ENCODE results near the gene LRFN4.
A peak's percentile ranks its signal among the peaks of the same experiment; 100 is the strongest.

LRFN4 gene

GRCh38 chr11:66840317-66841091 lies 16.4 kb upstream of the LRFN4 start:
- no peaks in the 10 kb centered on the region for H3K27me3 Mint-ChIP-seq
- H3K27ac Mint-ChIP-seq, result peak overlapping the region; percentile 74 to 98
- peaks cover 42 to 46% of the 10 kb centered on the region in 2 donors for H3K4me1 Mint-ChIP-seq (ENCODE audit: low read depth in 2 of 2)
- H3K4me3 Mint-ChIP-seq, result no peak overlapping the region
- peaks cover 30% of the 10 kb centered on the region for H3K36me3 Mint-ChIP-seq (ENCODE audit: insufficient read depth)
- ATAC-seq (replicated peaks) (no peak), DNase-seq (no peak)
- no peaks in the 10 kb centered on the region for H3K9me3 Mint-ChIP-seq

DNA sequence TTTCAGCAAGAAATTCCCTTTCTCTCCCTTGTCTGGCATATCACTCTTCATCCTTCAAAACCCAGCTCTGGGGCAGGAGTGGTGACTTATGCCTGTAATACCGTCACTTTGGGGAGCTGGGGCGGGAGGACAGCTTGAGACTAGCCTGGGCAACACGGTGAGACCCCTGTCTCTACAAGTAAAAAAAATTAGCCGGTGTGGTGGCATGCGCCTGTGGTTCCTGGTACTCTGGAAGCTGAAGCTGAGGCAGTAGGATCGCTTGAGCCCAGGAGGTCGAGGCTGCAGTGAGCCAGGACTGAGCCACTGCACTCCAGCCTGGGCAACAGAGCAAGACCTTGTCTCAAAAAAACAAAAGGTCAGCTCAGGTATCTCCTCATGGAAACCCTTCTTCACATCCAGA lies 15.0 kb upstream of the LRFN4 start:
- no peak for ATAC-seq (replicated peaks)
- Mint-ChIP-seq H3K4me1 (ENCODE audit: low read depth in 2 of 2) (peaks cover 42 to 46% of the 10 kb centered on the region in 2 donors), H3K36me3 (ENCODE audit: insufficient read depth) (peaks cover 40% of the 10 kb centered on the region), H3K27ac (peak overlapping the region; percentile 98), H3K9me3 (no peaks in the 10 kb centered on the region), H3K27me3 (no peaks in the 10 kb centered on the region), H3K4me3 (peak overlapping the region; percentile 97)
- no peak for DNase-seq

DNA sequence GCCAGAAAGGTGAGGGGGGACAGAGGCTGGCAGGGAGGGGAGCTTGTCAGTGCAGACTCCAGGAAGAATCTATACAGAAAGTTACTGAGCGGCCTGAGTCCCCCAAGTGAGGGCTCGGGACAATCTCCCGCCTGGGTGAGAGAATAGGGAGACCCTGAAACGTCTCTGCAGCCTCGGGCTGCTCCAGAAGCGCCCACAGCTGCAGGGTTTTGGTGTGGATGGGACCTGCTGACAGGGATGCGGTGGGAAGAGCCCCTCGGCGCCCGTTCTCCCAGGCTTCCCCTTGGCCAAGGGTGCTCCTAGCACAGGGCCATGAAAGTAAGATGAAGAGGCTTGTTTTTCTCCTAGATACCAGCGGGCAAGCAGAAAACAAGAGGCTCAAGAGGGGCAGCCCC lies 14.4 kb upstream of the LRFN4 start:
- peak overlapping the region; percentile 98 for H3K27ac Mint-ChIP-seq
- no peaks in the 10 kb centered on the region for H3K9me3 Mint-ChIP-seq
- no peaks in the 10 kb centered on the region for H3K27me3 Mint-ChIP-seq
- H3K36me3 Mint-ChIP-seq (ENCODE audit: insufficient read depth), result peaks cover 36% of the 10 kb centered on the region
- no peak for ATAC-seq (replicated peaks)
- peak overlapping the region; percentile 97 for H3K4me3 Mint-ChIP-seq
- no peak for DNase-seq
- H3K4me1 Mint-ChIP-seq (ENCODE audit: low read depth in 2 of 2), result peaks cover 42 to 46% of the 10 kb centered on the region in 2 donors

DNA sequence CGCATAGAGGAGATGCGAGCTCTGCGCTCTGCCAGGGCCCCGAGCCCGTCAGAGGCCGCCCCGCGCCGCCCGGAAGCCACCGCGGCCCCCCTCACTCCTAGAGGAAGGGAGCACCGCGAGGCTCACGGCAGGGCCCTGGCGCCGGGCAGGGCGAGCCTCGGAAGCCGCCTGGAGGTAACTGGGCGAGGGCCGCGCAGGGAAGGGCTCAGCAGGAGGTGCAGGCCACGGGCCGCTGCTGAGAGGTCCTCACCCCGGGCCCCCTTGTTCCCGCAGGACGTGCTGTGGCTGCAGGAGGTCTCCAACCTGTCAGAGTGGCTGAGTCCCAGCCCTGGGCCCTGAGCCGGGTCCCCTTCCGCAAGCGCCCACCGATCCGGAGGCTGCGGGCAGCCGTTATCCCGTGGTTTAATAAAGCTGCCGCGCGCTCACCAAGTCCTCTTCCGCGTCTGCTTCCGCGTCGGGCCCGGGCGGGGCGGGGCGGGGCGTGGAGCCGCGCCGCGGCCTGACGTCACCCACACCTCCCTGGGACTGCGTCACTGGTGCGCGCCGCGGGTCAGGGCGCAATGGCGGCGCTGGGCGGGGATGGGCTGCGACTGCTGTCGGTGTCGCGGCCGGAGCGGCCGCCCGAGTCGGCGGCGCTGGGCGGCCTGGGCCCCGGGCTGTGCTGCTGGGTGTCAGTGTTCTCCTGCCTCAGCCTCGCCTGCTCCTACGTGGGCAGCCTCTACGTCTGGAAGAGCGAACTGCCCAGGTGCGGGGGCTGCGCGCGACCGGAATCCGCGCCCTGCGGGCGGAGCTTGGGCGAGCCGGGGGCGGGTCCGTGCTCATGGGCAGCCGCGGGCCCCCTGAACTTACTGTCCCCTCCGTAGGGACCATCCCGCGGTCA lies 13.7 kb upstream of the LRFN4 start, which contains the start of gene RCE1:
RCE1 (plus strand) TSS at position 546 of the 880 bp plus-strand sequence; CDS start at position 561, 15 bp downstream.
- H3K4me3 Mint-ChIP-seq, result peak within 1 kb of the TSS; percentile 97
- peaks cover 35% of the 10 kb centered on the region for H3K36me3 Mint-ChIP-seq (ENCODE audit: insufficient read depth)
- H3K27ac Mint-ChIP-seq, result peak within 1 kb of the TSS; percentile 98
- ATAC-seq (replicated peaks) (peak; percentile 89), DNase-seq (peak; percentile 83 to 92 (median 89))
- no peaks in the 10 kb centered on the region for H3K27me3 Mint-ChIP-seq
- no peaks in the 10 kb centered on the region for H3K9me3 Mint-ChIP-seq
- H3K4me1 Mint-ChIP-seq (ENCODE audit: low read depth in 2 of 2), result peaks cover 41 to 46% of the 10 kb centered on the region in 2 donors

GRCh38 chr11:66843776-66844495 lies 12.9 kb upstream of the LRFN4 start:
- DNase-seq, result no peak
- Mint-ChIP-seq H3K4me3 (peak overlapping the region; percentile 97), H3K36me3 (ENCODE audit: insufficient read depth) (peaks cover 36% of the 10 kb centered on the region), H3K4me1 (ENCODE audit: low read depth in 2 of 2) (peaks cover 40 to 45% of the 10 kb centered on the region in 2 donors), H3K9me3 (no peaks in the 10 kb centered on the region), H3K27me3 (no peaks in the 10 kb centered on the region), H3K27ac (peak overlapping the region; percentile 98)
- no peak for ATAC-seq (replicated peaks)

GRCh38 chr11:66844496-66845142 lies 12.2 kb upstream of the LRFN4 start:
- H3K27me3 Mint-ChIP-seq, result no peaks in the 10 kb centered on the region
- peak overlapping the region; percentile 98 for H3K27ac Mint-ChIP-seq
- peak overlapping the region; percentile 97 for H3K4me3 Mint-ChIP-seq
- no peaks in the 10 kb centered on the region for H3K9me3 Mint-ChIP-seq
- H3K36me3 Mint-ChIP-seq (ENCODE audit: insufficient read depth), result peaks cover 38% of the 10 kb centered on the region
- ATAC-seq (replicated peaks) (no peak), DNase-seq (no peak)
- peaks cover 34 to 39% of the 10 kb centered on the region in 2 donors for H3K4me1 Mint-ChIP-seq (ENCODE audit: low read depth in 2 of 2)

DNA sequence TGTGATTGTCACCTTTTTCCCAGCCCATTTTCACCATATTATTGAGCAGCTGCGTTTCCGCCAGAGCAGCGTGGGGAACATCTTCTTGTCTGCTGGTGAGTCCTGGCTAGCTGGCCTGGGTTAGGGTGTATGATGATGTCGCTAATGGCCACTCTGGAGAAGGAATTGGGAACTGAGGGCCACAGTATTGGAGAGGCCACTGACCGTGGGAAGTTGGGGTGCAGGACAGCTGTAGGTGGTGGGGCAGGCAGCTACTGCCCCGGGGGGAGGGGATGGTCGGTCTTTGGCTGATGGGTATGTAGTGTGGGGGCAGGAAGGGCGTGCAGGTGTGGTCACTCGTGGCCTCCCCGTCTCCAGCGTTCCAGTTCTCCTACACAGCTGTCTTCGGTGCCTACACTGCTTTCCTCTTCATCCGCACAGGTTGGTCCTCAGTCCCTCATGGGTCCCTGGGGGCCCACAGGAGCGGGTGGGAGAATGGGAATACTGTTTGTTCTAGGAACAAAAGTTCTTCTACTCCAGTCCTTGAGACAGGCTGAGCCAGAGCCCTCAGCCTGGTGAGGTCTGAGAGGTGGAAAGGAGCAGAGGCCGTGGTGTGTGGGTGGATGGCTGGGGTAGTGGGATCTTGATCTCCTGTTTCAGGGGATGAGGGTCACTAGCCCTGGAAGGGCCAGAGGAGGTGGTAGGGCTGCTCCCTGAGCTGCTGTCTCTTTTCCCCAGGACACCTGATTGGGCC lies 11.6 kb upstream of the LRFN4 start:
- H3K27ac Mint-ChIP-seq, result peak overlapping the region; percentile 98
- H3K4me1 Mint-ChIP-seq (ENCODE audit: low read depth in 2 of 2), result peaks cover 29 to 36% of the 10 kb centered on the region in 2 donors
- no peak for DNase-seq
- H3K27me3 Mint-ChIP-seq, result no peaks in the 10 kb centered on the region
- H3K36me3 Mint-ChIP-seq (ENCODE audit: insufficient read depth), result peaks cover 44% of the 10 kb centered on the region
- H3K4me3 Mint-ChIP-seq, result peak overlapping the region; percentile 27 to 97
- no peak for ATAC-seq (replicated peaks)
- H3K9me3 Mint-ChIP-seq, result no peaks in the 10 kb centered on the region

- Mint-ChIP-seq H3K4me3 (no peak overlapping the region), H3K27ac (peak overlapping the region in 1 of 2 donors; percentile 23), H3K36me3 (ENCODE audit: insufficient read depth) (peaks cover 44% of the 10 kb centered on the region), H3K9me3 (no peaks in the 10 kb centered on the region), H3K4me1 (ENCODE audit: low read depth in 2 of 2) (peaks cover 24 to 30% of the 10 kb centered on the region in 2 donors), H3K27me3 (no peaks in the 10 kb centered on the region)
- ATAC-seq (replicated peaks) (no peak), DNase-seq (no peak)
These were observed 11.0 kb upstream of the LRFN4 start for GRCh38 chr11:66845876-66846212.

- Mint-ChIP-seq H3K36me3 (ENCODE audit: insufficient read depth) (peaks cover 44% of the 10 kb centered on the region), H3K4me1 (ENCODE audit: low read depth in 2 of 2) (peaks cover 19 to 24% of the 10 kb centered on the region in 2 donors), H3K4me3 (peak overlapping the region in 1 of 2 donors; percentile 33), H3K9me3 (no peaks in the 10 kb centered on the region), H3K27ac (no peak overlapping the region), H3K27me3 (no peaks in the 10 kb centered on the region)
- DNase-seq, result no peak
- ATAC-seq (replicated peaks), result no peak
These were observed 10.2 kb upstream of the LRFN4 start for GRCh38 chr11:66846671-66847091.

- Mint-ChIP-seq H3K9me3 (no peaks in the 10 kb centered on the region), H3K4me3 (no peak overlapping the region), H3K27ac (no peak overlapping the region), H3K36me3 (ENCODE audit: insufficient read depth) (peaks cover 41% of the 10 kb centered on the region), H3K4me1 (ENCODE audit: low read depth in 2 of 2) (peaks cover 10 to 15% of the 10 kb centered on the region in 2 donors), H3K27me3 (no peaks in the 10 kb centered on the region)
- no peak for DNase-seq
- no peak for ATAC-seq (replicated peaks)
These were observed 9.2 kb upstream of the LRFN4 start for GRCh38 chr11:66847461-66848232.

DNA sequence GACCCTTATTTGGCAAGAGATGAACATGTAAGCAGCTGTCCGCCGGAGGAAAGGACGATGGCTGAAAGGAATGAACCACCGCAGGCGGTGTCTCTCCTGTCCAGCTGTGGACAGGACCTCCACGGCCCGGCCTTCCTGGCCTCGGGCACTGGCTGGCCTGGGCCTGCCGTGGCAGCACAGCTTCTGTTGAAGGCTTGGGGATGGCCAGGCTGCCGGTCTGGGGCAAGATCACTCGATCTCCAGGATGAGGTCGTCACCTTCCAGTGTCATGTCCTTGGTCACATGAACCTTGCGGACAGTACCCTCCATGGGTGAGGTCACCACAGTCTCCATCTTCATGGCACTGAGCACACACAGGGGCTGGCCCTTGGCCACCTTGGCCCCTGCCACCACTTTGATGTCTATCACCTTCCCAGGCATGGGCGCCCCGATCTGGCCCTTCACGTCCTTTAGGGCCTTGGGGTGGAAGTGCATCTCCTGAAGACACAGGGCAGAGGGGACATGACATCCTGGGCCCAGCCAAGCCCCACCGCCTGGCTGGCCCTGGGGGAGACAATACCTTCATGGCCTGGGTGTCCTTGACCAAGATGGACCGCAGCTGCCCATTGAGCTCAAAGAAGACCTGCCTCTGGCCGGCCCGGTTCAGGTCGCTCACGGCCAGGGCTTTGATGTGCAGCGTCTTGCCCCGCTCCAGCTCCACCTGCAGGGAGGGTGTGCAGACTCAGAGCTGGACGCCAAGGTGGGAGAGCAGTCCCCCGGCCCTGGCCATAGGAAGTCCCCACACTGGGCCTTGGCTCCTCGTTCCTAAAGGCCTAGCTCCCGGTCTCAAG lies 8.0 kb upstream of the LRFN4 start:
- H3K9me3 Mint-ChIP-seq, result no peaks in the 10 kb centered on the region
- H3K27me3 Mint-ChIP-seq, result no peaks in the 10 kb centered on the region
- peaks cover 7 to 13% of the 10 kb centered on the region in 2 donors for H3K4me1 Mint-ChIP-seq (ENCODE audit: low read depth in 2 of 2)
- DNase-seq (no peak), ATAC-seq (replicated peaks) (no peak)
- H3K4me3 Mint-ChIP-seq, result no peak overlapping the region
- peaks cover 30% of the 10 kb centered on the region for H3K36me3 Mint-ChIP-seq (ENCODE audit: insufficient read depth)
- H3K27ac Mint-ChIP-seq, result no peak overlapping the region
